ENCODE data around the gene PPFIBP1. TPM values are rescaled to one million over a fixed set of nuclear protein-coding genes. Genes with fewer than 3 reads are reported as not detected.

The PPFIBP1 gene
- total RNA-seq, 2 experiments from 2014 or later, result 14.6 to 18.2 TPM

DNA sequence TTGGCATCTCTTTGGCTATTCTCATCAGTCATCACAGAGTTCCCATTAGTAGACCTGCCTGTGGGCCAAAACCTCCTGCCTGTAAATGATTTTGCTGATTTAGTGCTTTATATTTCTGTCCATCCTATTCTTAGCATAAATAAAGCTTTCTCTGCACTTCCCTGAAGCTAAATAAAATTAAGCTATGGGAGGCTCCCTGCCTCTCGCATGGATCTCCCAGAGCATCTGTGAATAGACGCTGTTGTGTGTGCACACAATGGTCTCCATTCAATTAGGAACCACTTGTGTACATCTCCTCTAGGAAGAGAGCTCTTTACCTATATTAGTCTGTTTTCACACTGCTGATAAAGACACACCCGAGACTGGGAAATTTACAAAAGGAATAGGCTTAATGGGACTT lies 80.4 kb downstream of the PPFIBP1 start:
- peaks cover 3% of the 10 kb centered on the region for H3K9me3 Mint-ChIP-seq
- H3K4me3 Mint-ChIP-seq, result no peak overlapping the region
- no peak overlapping the region for H3K27ac Mint-ChIP-seq
- peaks cover 1% of the 10 kb centered on the region for H3K27me3 Mint-ChIP-seq
- H3K4me1 Mint-ChIP-seq, result no peaks in the 10 kb centered on the region
- POLR2A ChIA-PET, result no interaction called here
- peaks cover 3% of the 10 kb centered on the region for H3K36me3 Mint-ChIP-seq
- DNase-seq (no peak), ATAC-seq (ENCODE audit: low read depth) (no peak)

- no peak overlapping the region for H3K4me3 Mint-ChIP-seq
- POLR2A ChIA-PET, result no interaction called here
Observed at GRCh38 chr12:27606986-27607385, 83.0 kb downstream of the PPFIBP1 start.

GRCh38 chr12:27607591-27607990 lies 83.6 kb downstream of the PPFIBP1 start:
- POLR2A ChIA-PET, result no interaction called here
- Mint-ChIP-seq H3K27me3 (peaks cover 1% of the 10 kb centered on the region), H3K4me1 (no peaks in the 10 kb centered on the region), H3K4me3 (no peak overlapping the region), H3K36me3 (peaks cover 5% of the 10 kb centered on the region), H3K9me3 (peaks cover 3% of the 10 kb centered on the region), H3K27ac (no peak overlapping the region)
- DNase-seq (no peak), ATAC-seq (ENCODE audit: low read depth) (no peak)

More at GRCh38 chr12:27606986-27607385, 83.0 kb downstream of the PPFIBP1 start:
- H3K27me3 Mint-ChIP-seq, result peaks cover 1% of the 10 kb centered on the region
- H3K36me3 Mint-ChIP-seq, result peaks cover 5% of the 10 kb centered on the region
- peaks cover 3% of the 10 kb centered on the region for H3K9me3 Mint-ChIP-seq
- ATAC-seq (ENCODE audit: low read depth), result no peak
- no peak overlapping the region for H3K27ac Mint-ChIP-seq
- H3K4me1 Mint-ChIP-seq, result no peaks in the 10 kb centered on the region
- DNase-seq, result no peak

DNA sequence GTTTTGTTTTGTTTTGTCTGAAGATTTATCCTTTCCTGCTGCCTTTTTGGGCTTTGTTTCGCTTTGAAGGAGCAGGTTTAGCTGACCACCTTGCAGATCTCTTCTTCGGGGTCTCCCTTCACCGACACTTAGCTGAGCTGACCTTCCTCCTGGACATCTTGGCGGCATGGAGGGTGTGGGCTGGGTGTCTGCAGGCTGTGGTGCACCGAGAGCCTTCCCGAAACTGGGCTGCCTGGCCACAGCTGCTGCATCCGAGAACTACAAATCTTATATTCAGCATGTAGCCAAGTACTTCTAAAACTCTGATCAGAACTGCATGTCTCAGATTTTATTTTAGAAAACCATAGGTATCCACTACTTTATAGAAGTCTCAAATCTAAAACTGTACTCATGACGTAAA lies 84.9 kb downstream of the PPFIBP1 start:
- no peak overlapping the region for H3K27ac Mint-ChIP-seq
- H3K4me3 Mint-ChIP-seq, result no peak overlapping the region
- peaks cover 1% of the 10 kb centered on the region for H3K27me3 Mint-ChIP-seq
- peaks cover 7% of the 10 kb centered on the region for H3K36me3 Mint-ChIP-seq
- DNase-seq (no peak), ATAC-seq (ENCODE audit: low read depth) (no peak)
- H3K9me3 Mint-ChIP-seq, result peaks cover 3% of the 10 kb centered on the region
- H3K4me1 Mint-ChIP-seq, result no peaks in the 10 kb centered on the region
- POLR2A ChIA-PET, result no interaction called here

- Mint-ChIP-seq H3K27me3 (peaks cover 1% of the 10 kb centered on the region), H3K4me3 (no peak overlapping the region), H3K4me1 (no peaks in the 10 kb centered on the region), H3K36me3 (peaks cover 4% of the 10 kb centered on the region), H3K27ac (no peak overlapping the region), H3K9me3 (no peaks in the 10 kb centered on the region)
- ATAC-seq (ENCODE audit: low read depth) (no peak), DNase-seq (no peak)
- POLR2A ChIA-PET, result no interaction called here
Observed at GRCh38 chr12:27610374-27610773, 86.4 kb downstream of the PPFIBP1 start.

- peaks cover 4% of the 10 kb centered on the region for H3K4me1 Mint-ChIP-seq
- ATAC-seq (ENCODE audit: low read depth) (no peak), DNase-seq (no peak)
- H3K27ac Mint-ChIP-seq, result no peak overlapping the region
- no peaks in the 10 kb centered on the region for H3K27me3 Mint-ChIP-seq
- POLR2A ChIA-PET, result no interaction called here
- peaks cover 2% of the 10 kb centered on the region for H3K9me3 Mint-ChIP-seq
- H3K4me3 Mint-ChIP-seq, result no peak overlapping the region
- peaks cover 5% of the 10 kb centered on the region for H3K36me3 Mint-ChIP-seq
Observed at GRCh38 chr12:27614386-27614785, 90.4 kb downstream of the PPFIBP1 start.

DNA sequence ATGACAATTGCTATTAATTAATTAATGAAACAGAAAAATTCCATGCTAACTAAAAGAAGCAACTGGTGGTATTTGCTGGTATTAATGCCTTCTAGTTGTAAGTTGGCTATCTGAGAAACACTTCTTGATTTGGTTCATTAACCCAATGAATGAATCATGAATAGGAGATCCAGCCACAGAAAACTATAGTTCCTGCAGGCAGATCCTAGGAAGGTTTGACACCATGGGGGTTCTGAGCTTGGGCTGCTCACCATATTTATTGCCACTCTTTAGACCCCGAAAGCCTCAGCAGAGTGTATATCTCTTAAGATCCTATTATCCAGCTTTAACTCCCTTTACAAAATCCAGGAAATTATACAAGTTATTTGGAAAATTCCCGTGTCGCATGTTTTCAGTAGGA lies 90.9 kb downstream of the PPFIBP1 start:
- DNase-seq (no peak), ATAC-seq (ENCODE audit: low read depth) (no peak)
- no peak overlapping the region for H3K4me3 Mint-ChIP-seq
- POLR2A ChIA-PET, result no interaction called here
- H3K9me3 Mint-ChIP-seq, result peaks cover 2% of the 10 kb centered on the region
- H3K27ac Mint-ChIP-seq, result no peak overlapping the region
- peaks cover 6% of the 10 kb centered on the region for H3K4me1 Mint-ChIP-seq
- H3K36me3 Mint-ChIP-seq, result peaks cover 5% of the 10 kb centered on the region
- H3K27me3 Mint-ChIP-seq, result no peaks in the 10 kb centered on the region

GRCh38 chr12:27615331-27615891 lies 91.4 kb downstream of the PPFIBP1 start:
- no peak overlapping the region for H3K4me3 Mint-ChIP-seq
- DNase-seq (no peak), ATAC-seq (ENCODE audit: low read depth) (no peak)
- POLR2A ChIA-PET, result no interaction called here
- H3K27me3 Mint-ChIP-seq, result no peaks in the 10 kb centered on the region
- H3K27ac Mint-ChIP-seq, result no peak overlapping the region
- H3K9me3 Mint-ChIP-seq, result peaks cover 2% of the 10 kb centered on the region
- peaks cover 8% of the 10 kb centered on the region for H3K4me1 Mint-ChIP-seq
- peaks cover 5% of the 10 kb centered on the region for H3K36me3 Mint-ChIP-seq

GRCh38 chr12:27616356-27617142 lies 92.5 kb downstream of the PPFIBP1 start:
- H3K4me3 Mint-ChIP-seq, result no peak overlapping the region
- H3K36me3 Mint-ChIP-seq, result peaks cover 5% of the 10 kb centered on the region
- no peak for ATAC-seq (ENCODE audit: low read depth)
- no peaks in the 10 kb centered on the region for H3K27me3 Mint-ChIP-seq
- DNase-seq, result no peak
- POLR2A ChIA-PET, result no interaction called here
- H3K4me1 Mint-ChIP-seq, result peaks cover 8% of the 10 kb centered on the region
- H3K9me3 Mint-ChIP-seq, result peaks cover 2% of the 10 kb centered on the region
- H3K27ac Mint-ChIP-seq, result no peak overlapping the region

DNA sequence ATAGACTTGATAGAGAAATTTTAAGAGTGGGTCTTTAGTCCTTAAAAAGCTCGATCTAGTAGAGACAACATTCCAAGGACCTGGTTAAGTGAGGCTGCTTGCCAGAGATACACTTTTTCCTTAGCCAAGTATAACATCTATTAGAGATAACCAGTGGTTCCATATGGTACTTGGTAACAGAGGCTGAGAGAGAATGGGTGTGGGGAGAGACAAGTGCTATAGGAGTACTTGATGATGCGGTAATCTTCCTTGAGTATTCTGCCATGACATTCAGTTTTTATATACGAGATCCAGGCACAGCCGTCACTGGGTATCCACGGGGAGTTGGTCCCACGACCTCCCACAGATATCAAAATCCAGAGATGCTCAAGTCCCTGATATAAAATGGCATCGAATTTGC lies 94.8 kb downstream of the PPFIBP1 start:
- Mint-ChIP-seq H3K4me1 (peaks cover 8% of the 10 kb centered on the region), H3K36me3 (peaks cover 2% of the 10 kb centered on the region), H3K27ac (no peak overlapping the region), H3K4me3 (no peak overlapping the region), H3K9me3 (peaks cover 2% of the 10 kb centered on the region), H3K27me3 (no peaks in the 10 kb centered on the region)
- DNase-seq, result no peak
- ATAC-seq (ENCODE audit: low read depth), result no peak
- POLR2A ChIA-PET, result no interaction called here

GRCh38 chr12:27619308-27619707 lies 95.3 kb downstream of the PPFIBP1 start:
- DNase-seq (no peak), ATAC-seq (ENCODE audit: low read depth) (no peak)
- Mint-ChIP-seq H3K4me3 (no peak overlapping the region), H3K27me3 (no peaks in the 10 kb centered on the region), H3K36me3 (peaks cover 2% of the 10 kb centered on the region), H3K4me1 (peaks cover 8% of the 10 kb centered on the region), H3K27ac (no peak overlapping the region), H3K9me3 (peaks cover 2% of the 10 kb centered on the region)
- POLR2A ChIA-PET, result no interaction called here

DNA sequence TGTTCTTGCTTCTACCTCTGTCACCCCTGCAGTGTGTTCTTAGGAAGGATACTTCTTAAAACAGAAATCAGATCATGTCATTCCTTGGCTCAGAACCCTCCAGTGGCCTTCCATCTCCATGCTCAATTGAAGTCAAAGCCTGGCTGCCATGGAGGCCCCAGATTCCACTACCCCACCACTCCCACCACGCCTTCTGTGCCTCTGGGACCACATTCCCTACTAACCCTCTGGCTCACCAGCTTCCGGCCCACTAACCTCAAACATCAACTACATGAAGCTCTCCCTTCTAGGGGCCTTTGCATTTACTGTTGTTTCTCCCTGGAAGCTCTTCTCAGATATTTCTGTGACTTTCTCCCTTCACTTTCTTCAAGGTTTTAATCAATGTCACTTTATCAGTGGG lies 96.1 kb downstream of the PPFIBP1 start:
- POLR2A ChIA-PET, result no interaction called here
- no peak overlapping the region for H3K4me3 Mint-ChIP-seq
- ATAC-seq (ENCODE audit: low read depth) (no peak), DNase-seq (no peak)
- H3K27me3 Mint-ChIP-seq, result no peaks in the 10 kb centered on the region
- peaks cover 8% of the 10 kb centered on the region for H3K4me1 Mint-ChIP-seq
- H3K36me3 Mint-ChIP-seq, result peaks cover 2% of the 10 kb centered on the region
- H3K9me3 Mint-ChIP-seq, result peaks cover 2% of the 10 kb centered on the region
- no peak overlapping the region for H3K27ac Mint-ChIP-seq

GRCh38 chr12:27622436-27623195 lies 98.6 kb downstream of the PPFIBP1 start:
- POLR2A ChIA-PET, result no interaction called here
- no peak overlapping the region for H3K4me3 Mint-ChIP-seq
- H3K36me3 Mint-ChIP-seq, result peaks cover 4% of the 10 kb centered on the region
- no peaks in the 10 kb centered on the region for H3K27me3 Mint-ChIP-seq
- ATAC-seq (ENCODE audit: low read depth) (no peak), DNase-seq (no peak)
- H3K4me1 Mint-ChIP-seq, result peaks cover 14% of the 10 kb centered on the region
- H3K27ac Mint-ChIP-seq, result no peak overlapping the region
- H3K9me3 Mint-ChIP-seq, result peaks cover 2% of the 10 kb centered on the region

GRCh38 chr12:27623645-27624044 lies 99.6 kb downstream of the PPFIBP1 start:
- Mint-ChIP-seq H3K36me3 (peaks cover 3% of the 10 kb centered on the region), H3K27me3 (no peaks in the 10 kb centered on the region), H3K4me3 (no peak overlapping the region), H3K4me1 (peaks cover 23% of the 10 kb centered on the region), H3K9me3 (no peaks in the 10 kb centered on the region), H3K27ac (no peak overlapping the region)
- DNase-seq, result no peak
- no peak for ATAC-seq (ENCODE audit: low read depth)
- POLR2A ChIA-PET, result no interaction called here

Measured in activated naive CD8-positive, alpha-beta T cell treated with anti-CD3 and anti-CD28 coated beads, Interleukin-2, amount 10 ng/mL, durations not matched to agents 7 days and 5 days (primary cell).